Measurements from ENCODE around the gene HMGN3. TPM values are rescaled to one million over a fixed set of nuclear protein-coding genes. Genes with fewer than 3 reads are reported as not detected.

The HMGN3 gene
- total RNA-seq, 4 donors from 2014 or later = 45.1 to 77.6 (median 59.4) TPM

DNA sequence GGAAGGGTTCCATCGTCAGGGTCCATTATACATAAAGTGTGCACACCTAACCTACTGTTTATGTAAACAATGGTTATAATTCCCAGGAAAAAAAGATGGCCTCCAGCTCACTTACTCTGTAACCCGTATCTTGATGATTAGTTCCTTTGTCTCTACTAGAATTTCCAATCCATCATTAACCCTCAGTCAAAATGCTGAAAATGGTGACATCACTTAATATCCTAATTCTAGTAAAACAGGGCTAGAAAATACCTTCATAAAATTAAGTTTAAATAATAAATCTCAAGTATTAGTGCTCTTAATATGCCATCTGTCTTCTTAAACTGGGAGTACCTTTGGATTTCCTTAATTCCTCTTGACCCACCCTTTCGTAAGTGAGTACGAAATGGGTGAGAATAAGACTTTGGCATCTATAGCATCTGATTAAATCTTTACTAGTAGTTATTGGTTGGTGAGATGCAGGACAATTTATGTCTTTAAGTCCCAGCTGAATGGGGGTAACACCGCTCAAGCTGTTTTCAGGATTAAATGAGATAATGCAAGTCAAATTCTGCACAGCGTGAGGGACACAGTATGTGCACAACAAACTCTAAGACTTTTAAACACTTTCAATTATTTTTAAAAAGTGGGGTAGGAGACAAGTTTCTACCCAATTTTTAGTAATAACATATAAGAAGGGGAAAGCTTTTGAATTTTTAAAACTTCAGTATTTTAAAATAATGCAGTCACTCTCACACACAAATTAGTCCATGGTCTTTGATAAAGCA lies 1.6 kb downstream of the HMGN3 start:
- Histone ChIP-seq H3K4me3 (peak overlapping the region; percentile 63 to 67), H3K9me3 (no peaks in the 10 kb centered on the region), H3K27me3 (no peaks in the 10 kb centered on the region), H3K27ac (peak overlapping the region; percentile 88 to 91), H3K36me3 (no peaks in the 10 kb centered on the region), H3K4me1 (peaks cover 0 to 4% of the 10 kb centered on the region in 2 donors)
- no peak for DNase-seq
- TF ChIP-seq, protein P1, sequence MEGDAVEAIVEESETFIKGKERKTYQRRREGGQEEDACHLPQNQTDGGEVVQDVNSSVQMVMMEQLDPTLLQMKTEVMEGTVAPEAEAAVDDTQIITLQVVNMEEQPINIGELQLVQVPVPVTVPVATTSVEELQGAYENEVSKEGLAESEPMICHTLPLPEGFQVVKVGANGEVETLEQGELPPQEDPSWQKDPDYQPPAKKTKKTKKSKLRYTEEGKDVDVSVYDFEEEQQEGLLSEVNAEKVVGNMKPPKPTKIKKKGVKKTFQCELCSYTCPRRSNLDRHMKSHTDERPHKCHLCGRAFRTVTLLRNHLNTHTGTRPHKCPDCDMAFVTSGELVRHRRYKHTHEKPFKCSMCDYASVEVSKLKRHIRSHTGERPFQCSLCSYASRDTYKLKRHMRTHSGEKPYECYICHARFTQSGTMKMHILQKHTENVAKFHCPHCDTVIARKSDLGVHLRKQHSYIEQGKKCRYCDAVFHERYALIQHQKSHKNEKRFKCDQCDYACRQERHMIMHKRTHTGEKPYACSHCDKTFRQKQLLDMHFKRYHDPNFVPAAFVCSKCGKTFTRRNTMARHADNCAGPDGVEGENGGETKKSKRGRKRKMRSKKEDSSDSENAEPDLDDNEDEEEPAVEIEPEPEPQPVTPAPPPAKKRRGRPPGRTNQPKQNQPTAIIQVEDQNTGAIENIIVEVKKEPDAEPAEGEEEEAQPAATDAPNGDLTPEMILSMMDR (IDR thresholded peaks at IDR 0.05) = no peak
- TF ChIP-seq POLR2A (IDR thresholded peaks at IDR 0.05) = no peak
- intact Hi-C loops (cut with DNase I; ENCODE audit: low total_unique reads) = no loop called here

DNA sequence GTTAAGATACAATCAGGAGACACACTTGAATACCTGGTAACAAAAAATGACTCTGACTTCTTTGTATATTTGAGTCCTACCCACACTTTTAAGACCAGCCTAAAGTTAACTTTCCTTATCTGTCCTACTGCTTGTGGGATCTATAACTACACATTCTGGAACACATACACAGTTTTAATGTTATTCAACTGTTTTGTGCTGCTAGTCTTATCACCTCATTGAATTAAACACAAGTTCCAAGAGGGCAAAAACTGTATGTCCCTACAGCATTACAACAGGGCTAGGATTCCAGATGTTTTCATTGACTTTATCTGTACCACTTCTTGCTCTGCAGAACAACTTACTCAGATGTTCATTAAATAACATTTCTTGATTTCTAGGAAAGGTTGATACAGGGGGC lies 2.8 kb downstream of the HMGN3 start:
- intact Hi-C loops (cut with DNase I; ENCODE audit: low total_unique reads) = no loop called here
- DNase-seq = no peak
- TF ChIP-seq, protein P1 (IDR thresholded peaks at IDR 0.05) = no peak
- TF ChIP-seq POLR2A (IDR thresholded peaks at IDR 0.05) = no peak
- H3K4me1 ChIP-seq = peaks cover 0 to 4% of the 10 kb centered on the region in 2 donors
- H3K27ac ChIP-seq = no peak overlapping the region
- H3K9me3 ChIP-seq = no peaks in the 10 kb centered on the region
- H3K4me3 ChIP-seq = no peak overlapping the region
- no peaks in the 10 kb centered on the region for H3K27me3 ChIP-seq
- H3K36me3 ChIP-seq = no peaks in the 10 kb centered on the region

DNA sequence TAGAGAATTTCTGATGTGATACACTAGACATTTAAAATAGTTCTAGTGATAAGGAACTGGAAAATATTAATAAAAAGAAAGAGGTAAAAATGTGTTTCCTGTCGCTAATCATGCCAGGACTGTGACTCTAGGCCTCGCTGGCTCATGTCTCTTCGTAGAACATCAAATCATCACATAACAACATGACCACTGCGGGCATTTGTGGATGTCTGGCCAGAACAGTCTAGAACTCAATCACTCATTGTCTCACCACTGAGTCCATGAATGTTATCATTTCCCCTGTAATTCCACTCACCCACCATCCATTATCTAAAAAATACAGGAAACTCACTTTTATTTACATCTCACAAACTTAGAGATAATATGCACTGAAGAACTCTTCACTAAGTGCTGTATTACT lies 3.4 kb downstream of the HMGN3 start:
- intact Hi-C loops (cut with DNase I; ENCODE audit: low total_unique reads) = no loop called here
- no peak for TF ChIP-seq POLR2A (IDR thresholded peaks at IDR 0.05)
- TF ChIP-seq, protein P1 (IDR thresholded peaks at IDR 0.05) = no peak
- H3K4me1 ChIP-seq = peaks cover 0 to 4% of the 10 kb centered on the region in 2 donors
- H3K9me3 ChIP-seq = no peaks in the 10 kb centered on the region
- no peak overlapping the region for H3K27ac ChIP-seq
- H3K36me3 ChIP-seq = no peaks in the 10 kb centered on the region
- no peak for DNase-seq
- no peak overlapping the region for H3K4me3 ChIP-seq
- no peaks in the 10 kb centered on the region for H3K27me3 ChIP-seq

DNA sequence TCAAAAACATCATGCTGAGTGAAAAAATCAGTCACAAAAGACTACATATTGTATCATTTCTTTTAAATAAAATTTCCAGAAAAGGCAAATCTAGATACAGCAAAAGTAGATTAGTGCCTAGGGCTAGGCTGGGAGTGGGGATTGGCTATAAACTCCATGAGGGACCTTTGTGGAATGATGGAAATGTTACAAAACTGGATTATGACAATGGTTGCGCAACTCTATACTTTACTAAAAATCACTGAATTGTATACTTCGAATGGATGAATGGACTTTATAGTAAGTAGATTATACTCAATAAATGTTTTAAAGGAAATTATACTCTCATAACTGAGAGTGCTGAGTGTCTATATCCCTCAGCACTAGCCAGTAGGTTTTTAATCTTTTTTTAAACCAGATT lies 4.3 kb downstream of the HMGN3 start:
- Histone ChIP-seq H3K27ac (no peak overlapping the region), H3K4me3 (no peak overlapping the region), H3K36me3 (no peaks in the 10 kb centered on the region), H3K27me3 (no peaks in the 10 kb centered on the region), H3K9me3 (no peaks in the 10 kb centered on the region), H3K4me1 (peaks cover 0 to 4% of the 10 kb centered on the region in 2 donors)
- DNase-seq = no peak
- TF ChIP-seq POLR2A (IDR thresholded peaks at IDR 0.05) = no peak
- TF ChIP-seq, protein P1 (IDR thresholded peaks at IDR 0.05) = no peak
- intact Hi-C loops (cut with DNase I; ENCODE audit: low total_unique reads) = no loop called here

DNA sequence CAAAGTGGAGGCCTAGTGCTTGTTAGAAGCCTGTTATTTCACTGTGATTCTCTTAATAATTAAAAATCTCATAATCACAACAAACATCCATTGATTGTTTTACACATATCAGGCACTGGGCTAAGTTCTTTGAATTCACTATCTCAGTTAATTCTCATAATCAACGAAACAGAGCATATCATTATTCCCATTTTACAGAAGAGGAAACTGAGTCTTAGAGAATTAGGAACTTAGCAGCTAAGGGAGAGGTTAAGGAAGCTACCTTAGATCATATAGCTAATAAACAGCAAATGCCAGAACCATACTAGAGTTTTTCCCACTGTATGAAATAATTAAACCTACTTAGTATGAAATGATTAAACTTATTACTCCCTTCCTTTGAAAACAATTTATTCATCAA lies 7.0 kb downstream of the HMGN3 start:
- intact Hi-C loops (cut with DNase I; ENCODE audit: low total_unique reads) = no loop called here
- TF ChIP-seq, protein P1 (IDR thresholded peaks at IDR 0.05) = no peak
- no peak for TF ChIP-seq POLR2A (IDR thresholded peaks at IDR 0.05)
- no peak for DNase-seq
- Histone ChIP-seq H3K4me3 (no peak overlapping the region), H3K36me3 (no peaks in the 10 kb centered on the region), H3K9me3 (no peaks in the 10 kb centered on the region), H3K27me3 (no peaks in the 10 kb centered on the region), H3K4me1 (no peaks in the 10 kb centered on the region), H3K27ac (no peak overlapping the region)

All from uterus (tissue), 4 donors.